HepG2 (cell line): ENCODE data around the gene TGM2. TPM values are rescaled to one million over a fixed set of nuclear protein-coding genes. Genes with fewer than 3 reads are reported as not detected.

Source experiments
- BCL6 ChIP-seq: IDR thresholded peaks from 2 replicates; pipeline ENCODE4 v1.6.1; 2016; ENCODE audit warnings: missing genetic modification reagents, missing compliant biosample characterization
- BRF2 ChIP-seq: sonication (generic); formaldehyde crosslinking; IDR thresholded peaks from 2 replicates; pipeline ENCODE4 v1.8.1; 2022; ENCODE audit warnings: mild to moderate bottlenecking, missing genetic modification reagents
- FOXA3 ChIP-seq: IDR thresholded peaks from 2 replicates; pipeline ENCODE4 v1.6.1; 2016; ENCODE audit warnings: missing genetic modification reagents, missing compliant biosample characterization
- PPARG ChIP-seq: conservative IDR thresholded peaks from 2 replicates; pipeline ENCODE4 v1.6.1; 2016; ENCODE audit warnings: missing biosample characterization, missing genetic modification reagents
- RARA ChIP-seq: IDR thresholded peaks from 2 replicates; pipeline ENCODE4 v1.6.1; 2016; ENCODE audit warnings: missing genetic modification reagents, missing compliant biosample characterization
- RCOR2 ChIP-seq: IDR thresholded peaks from 2 replicates; pipeline ENCODE4 v1.6.1; 2016; ENCODE audit warnings: missing biosample characterization, missing genetic modification reagents
- RXRA ChIP-seq: sonication (generic); formaldehyde crosslinking; IDR thresholded peaks from 2 replicates; pipeline ENCODE4 v1.5.1; 2020; ENCODE audit warnings: missing genetic modification reagents
- SMC3 ChIP-seq: IDR thresholded peaks from 2 replicates; pipeline ENCODE4 v1.6.1; 2011; ENCODE audit warnings: low read length, improper control_type of control experiment
- TP53 ChIP-seq: sonication (generic); formaldehyde crosslinking; conservative IDR thresholded peaks from 2 replicates; pipeline ENCODE4 v1.4.0; 2020; ENCODE audit warnings: missing genetic modification reagents
- UBTF ChIP-seq: sonication (generic); formaldehyde crosslinking; IDR thresholded peaks from 2 replicates; pipeline ENCODE4 v1.4.0; 2020; ENCODE audit warnings: mild to moderate bottlenecking, missing genetic modification reagents
- YY1 ChIP-seq: IDR thresholded peaks from 2 replicates; pipeline ENCODE4 v1.6.1; 2011; ENCODE audit warnings: low read length, low read depth, moderate library complexity, mild to moderate bottlenecking; ENCODE audit not compliant: insufficient read depth, insufficient replicate concordance
- ZBTB42 ChIP-seq: sonication (generic); formaldehyde crosslinking; IDR thresholded peaks from 2 replicates; pipeline ENCODE4 v1.5.0; 2020; ENCODE audit warnings: mild to moderate bottlenecking, missing genetic modification reagents
- ZNF343 ChIP-seq: sonication (generic); formaldehyde crosslinking; IDR thresholded peaks from 2 replicates; pipeline ENCODE4 v1.4.0; 2020; ENCODE audit warnings: mild to moderate bottlenecking, missing genetic modification reagents
- polyA plus RNA-seq, 8 experiments: library from polyadenylated mRNA; depleted of rRNA in 3 of 8; stranded (reverse) in 7 of 8; unstranded in 1 of 8; fragments of >200 nt; fragmentation: Illumina TruSeq in 4 of 8; extraction: Trizol in 4 of 8; gene quantifications; 2 replicates each; pipeline versions ENCODE4 v1.2.1 to v1.2.3, GENCODE V29; 2011 to 2016; ENCODE audit warnings: low read depth in 4 of 8, missing spikeins in 1 of 8, mixed read lengths in 1 of 8; ENCODE audit not compliant: insufficient read depth in 1 of 8
- total RNA-seq, 5 experiments: library from RNA; depleted of rRNA; stranded (reverse); fragments of >200 nt; fragmentation: Illumina TruSeq; extraction: Trizol; gene quantifications; 2 replicates each; pipeline ENCODE4 v1.2.3, GENCODE V29; 2016; ENCODE audit warnings: low read depth in 1 of 5
- TF ChIP-seq, protein P1 (sequence below): sonication (generic); formaldehyde crosslinking; IDR thresholded peaks from 2 replicates; pipeline ENCODE4 v1.8.0; 2022; ENCODE audit warnings: mild to moderate bottlenecking, missing genetic modification reagents, moderate library complexity
- TF ChIP-seq, protein P2 (sequence below): sonication (generic); formaldehyde crosslinking; IDR thresholded peaks from 2 replicates; pipeline ENCODE4 v1.8.0; 2022; ENCODE audit warnings: missing genetic modification reagents, mild to moderate bottlenecking, inconsistent platforms, borderline replicate concordance
- TF ChIP-seq, protein P3 (sequence below): sonication (generic); formaldehyde crosslinking; IDR thresholded peaks from 2 replicates; pipeline ENCODE4 v1.8.0; 2022; ENCODE audit warnings: missing genetic modification reagents, low read depth, mild to moderate bottlenecking, borderline replicate concordance
- TF ChIP-seq, protein P4 (sequence below): sonication (generic); formaldehyde crosslinking; IDR thresholded peaks from 2 replicates; pipeline ENCODE4 v1.4.0; 2020; ENCODE audit warnings: mild to moderate bottlenecking, missing genetic modification reagents

TGM2 gene
- total and polyA plus RNA-seq, 2 of the 13 experiments (the other 11 are each of a cell fraction or from before 2014, with no cell fraction given): 4.2 to 46.4 TPM

DNA sequence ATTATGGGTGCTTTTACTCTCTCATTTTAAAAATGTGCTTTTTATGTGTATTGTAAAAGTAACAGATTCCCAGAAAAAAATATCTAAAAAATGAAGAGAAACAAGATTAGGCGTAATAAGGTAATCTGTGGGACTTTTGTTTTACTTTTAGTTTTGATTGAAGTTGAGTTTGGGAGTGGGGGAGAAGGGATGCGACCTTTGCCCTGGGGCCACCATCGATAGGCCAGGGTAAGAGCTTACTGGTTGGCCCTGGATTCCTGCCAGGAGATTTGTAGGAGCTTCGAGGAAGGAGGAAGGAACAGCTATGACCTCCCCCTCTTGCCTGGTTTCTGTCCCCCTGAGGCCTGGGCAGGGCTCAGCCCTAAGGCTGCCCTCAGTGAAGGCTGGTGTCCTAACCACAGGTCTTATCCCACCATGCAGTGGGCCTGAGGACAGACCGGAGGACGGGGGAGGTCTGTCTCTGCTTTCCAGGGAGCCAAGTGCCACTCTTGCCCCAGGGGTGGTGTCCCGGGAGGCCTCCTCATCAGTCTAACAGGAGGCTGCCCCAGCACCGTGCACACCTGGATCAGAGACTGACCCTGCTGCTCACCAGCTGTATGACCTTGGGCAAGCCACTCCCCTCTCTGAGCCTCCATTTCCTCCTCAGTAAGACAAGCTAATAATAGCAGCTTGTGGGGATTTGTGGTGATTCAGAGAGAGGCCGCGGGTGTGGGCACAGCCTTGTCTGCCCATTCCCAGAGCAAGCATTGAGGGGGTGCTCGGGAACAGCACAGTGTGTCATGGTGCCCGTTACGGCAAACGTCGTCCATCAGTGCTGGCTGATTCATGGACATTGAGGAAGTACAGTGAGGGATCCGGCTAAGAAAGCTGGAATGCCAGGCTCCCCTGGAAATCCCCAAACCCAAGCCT lies 21.2 kb downstream of the TGM2 start (continued):
- TF ChIP-seq ZNF343 (CRISPR knock-in tag) (no peak), RCOR2 (CRISPR knock-in tag) (0 out of 2 replicates have a peak, but pooled peaks have one; percentile 32), UBTF (CRISPR knock-in tag) (peak; percentile 33; the same call in 1 of the 2 replicates), BRF2 (CRISPR knock-in tag) (0 out of 2 replicates have a peak, but pooled peaks have one; percentile 2), FOXA3 (CRISPR knock-in tag) (0 out of 2 replicates have a peak, but pooled peaks have one; percentile 6), TP53 (CRISPR knock-in tag) (no peak), YY1 (peak; percentile 17), BCL6 (CRISPR knock-in tag) (peak; percentile 77), ZBTB42 (CRISPR knock-in tag) (peak; percentile 79; the same call in 1 of the 2 replicates), PPARG (CRISPR knock-in tag) (no peak; the same call in 1 of the 2 replicates), RARA (CRISPR knock-in tag) (peak; percentile 27; the same call in 1 of the 2 replicates), SMC3 (no peak), RXRA (CRISPR knock-in tag) (peak; percentile 54; the same call in 1 of the 2 replicates)
- TF ChIP-seq, protein P1, sequence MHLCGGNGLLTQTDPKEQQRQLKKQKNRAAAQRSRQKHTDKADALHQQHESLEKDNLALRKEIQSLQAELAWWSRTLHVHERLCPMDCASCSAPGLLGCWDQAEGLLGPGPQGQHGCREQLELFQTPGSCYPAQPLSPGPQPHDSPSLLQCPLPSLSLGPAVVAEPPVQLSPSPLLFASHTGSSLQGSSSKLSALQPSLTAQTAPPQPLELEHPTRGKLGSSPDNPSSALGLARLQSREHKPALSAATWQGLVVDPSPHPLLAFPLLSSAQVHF (CRISPR knock-in tag): 0 out of 2 replicates have a peak, but pooled peaks have one; percentile 10
- TF ChIP-seq, protein P2, sequence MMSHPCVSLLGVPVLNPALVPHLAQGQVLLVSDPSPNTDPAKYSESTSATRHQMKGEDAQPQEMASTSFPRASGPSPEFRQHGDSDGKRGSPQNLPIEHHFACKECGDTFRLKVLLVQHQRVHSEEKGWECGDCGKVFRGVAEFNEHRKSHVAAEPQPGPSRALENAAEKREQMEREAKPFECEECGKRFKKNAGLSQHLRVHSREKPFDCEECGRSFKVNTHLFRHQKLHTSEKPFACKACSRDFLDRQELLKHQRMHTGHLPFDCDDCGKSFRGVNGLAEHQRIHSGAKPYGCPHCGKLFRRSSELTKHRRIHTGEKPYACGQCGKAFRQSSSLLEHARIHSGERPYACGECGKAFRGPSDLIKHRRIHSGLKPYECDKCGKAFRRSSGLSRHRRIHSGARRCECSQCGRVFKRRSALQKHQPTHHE: 0 out of 2 replicates have a peak, but pooled peaks have one; percentile 72
- TF ChIP-seq, protein P3, sequence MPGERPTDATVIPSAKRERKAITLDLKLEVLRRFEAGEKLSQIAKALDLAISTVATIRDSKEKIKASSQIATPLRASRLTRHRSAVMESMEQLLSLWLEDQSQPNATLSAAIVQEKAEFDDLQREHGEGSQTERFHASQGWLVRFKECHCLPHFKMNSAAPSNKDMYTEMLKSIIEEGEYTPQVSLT (CRISPR knock-in tag): no peak
- TF ChIP-seq, protein P4, sequence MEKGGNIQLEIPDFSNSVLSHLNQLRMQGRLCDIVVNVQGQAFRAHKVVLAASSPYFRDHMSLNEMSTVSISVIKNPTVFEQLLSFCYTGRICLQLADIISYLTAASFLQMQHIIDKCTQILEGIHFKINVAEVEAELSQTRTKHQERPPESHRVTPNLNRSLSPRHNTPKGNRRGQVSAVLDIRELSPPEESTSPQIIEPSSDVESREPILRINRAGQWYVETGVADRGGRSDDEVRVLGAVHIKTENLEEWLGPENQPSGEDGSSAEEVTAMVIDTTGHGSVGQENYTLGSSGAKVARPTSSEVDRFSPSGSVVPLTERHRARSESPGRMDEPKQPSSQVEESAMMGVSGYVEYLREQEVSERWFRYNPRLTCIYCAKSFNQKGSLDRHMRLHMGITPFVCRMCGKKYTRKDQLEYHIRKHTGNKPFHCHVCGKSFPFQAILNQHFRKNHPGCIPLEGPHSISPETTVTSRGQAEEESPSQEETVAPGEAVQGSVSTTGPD (CRISPR knock-in tag): no peak; the same call in 1 of the 2 replicates
